ENCODE results near the gene TEAD3.

DNA sequence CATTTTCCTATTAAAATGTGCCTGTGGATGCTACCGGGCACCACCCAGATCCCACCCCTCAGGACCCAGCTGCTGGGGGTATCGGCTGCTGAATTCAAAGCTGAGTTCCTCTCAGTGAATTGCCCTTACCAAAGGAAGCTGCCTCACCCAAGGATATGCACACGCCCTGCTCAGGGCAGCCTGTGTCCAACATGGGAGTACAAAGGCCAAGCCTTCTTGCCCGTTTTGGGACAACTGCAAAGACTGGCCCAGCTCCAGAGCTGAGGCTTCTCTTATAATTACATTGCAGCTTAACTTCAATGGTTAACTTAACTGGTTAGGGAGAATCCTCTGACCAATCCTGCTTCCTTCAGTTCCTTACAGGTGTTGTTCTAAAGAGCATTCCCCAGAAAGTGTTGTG is 64.6 kb downstream of the TEAD3 start:
- TF ChIP-seq, protein P1, sequence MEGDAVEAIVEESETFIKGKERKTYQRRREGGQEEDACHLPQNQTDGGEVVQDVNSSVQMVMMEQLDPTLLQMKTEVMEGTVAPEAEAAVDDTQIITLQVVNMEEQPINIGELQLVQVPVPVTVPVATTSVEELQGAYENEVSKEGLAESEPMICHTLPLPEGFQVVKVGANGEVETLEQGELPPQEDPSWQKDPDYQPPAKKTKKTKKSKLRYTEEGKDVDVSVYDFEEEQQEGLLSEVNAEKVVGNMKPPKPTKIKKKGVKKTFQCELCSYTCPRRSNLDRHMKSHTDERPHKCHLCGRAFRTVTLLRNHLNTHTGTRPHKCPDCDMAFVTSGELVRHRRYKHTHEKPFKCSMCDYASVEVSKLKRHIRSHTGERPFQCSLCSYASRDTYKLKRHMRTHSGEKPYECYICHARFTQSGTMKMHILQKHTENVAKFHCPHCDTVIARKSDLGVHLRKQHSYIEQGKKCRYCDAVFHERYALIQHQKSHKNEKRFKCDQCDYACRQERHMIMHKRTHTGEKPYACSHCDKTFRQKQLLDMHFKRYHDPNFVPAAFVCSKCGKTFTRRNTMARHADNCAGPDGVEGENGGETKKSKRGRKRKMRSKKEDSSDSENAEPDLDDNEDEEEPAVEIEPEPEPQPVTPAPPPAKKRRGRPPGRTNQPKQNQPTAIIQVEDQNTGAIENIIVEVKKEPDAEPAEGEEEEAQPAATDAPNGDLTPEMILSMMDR (IDR thresholded peaks at IDR 0.05; ENCODE audit: low read length): no peak
- no peak for TF ChIP-seq EZH2 (optimal IDR thresholded peaks at IDR 0.05; ENCODE audit: low read depth, low read length)

Data from MM.1S (cell line).